ENCODE results near the gene ZNF513. TPM values are rescaled to one million over a fixed set of nuclear protein-coding genes. Genes with fewer than 3 reads are reported as not detected.
A peak's percentile ranks its signal among the peaks of the same experiment; 100 is the strongest.

The ZNF513 gene
- total RNA-seq, 2 experiments from 2014 or later: 6.8 to 7.2 TPM

DNA sequence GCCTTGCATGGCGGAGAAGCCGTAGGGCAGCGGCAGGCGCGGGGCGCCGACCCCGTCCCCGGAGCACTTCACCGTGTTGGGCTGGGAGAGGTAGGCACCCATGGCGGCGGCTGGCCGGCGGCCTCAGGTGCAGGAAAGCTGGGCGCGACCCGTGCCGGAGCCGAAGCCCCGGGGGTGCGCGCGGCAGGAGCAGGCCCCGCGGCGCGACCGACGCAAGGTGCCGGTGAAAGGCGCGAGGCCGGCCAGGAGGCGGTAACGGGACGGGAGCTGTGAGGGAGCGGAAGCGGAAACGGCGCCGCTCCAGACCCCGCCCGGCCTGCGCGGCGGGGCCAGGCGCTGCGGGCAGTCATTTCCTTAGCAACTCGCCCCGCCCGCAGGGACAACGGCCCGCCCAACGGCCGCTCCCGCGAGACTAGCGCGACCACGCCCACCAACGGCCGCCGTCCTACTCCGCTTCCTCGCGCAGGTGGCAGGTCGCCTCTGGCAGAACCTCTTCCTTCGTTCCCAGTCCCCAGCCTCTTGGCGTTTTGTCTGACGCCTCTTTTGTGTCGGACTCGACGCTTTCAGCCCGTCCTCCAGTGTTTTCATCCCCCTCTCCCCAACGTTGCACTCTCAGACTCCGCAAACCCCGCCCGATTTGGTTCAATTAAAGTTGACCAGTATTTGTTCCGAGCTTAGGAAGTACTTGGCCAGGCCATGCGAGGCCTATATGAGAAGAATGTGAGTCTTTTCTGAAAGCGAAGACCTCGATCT lies 29.0 kb upstream of the ZNF513 start, which contains the start of gene PPM1G:
Gene PPM1G, minus strand, starts transcription at position 271 of the 753 bp plus-strand sequence. Its CDS starts 169 bp downstream, at position 102.
- ChIA-PET CTCF (interaction anchor here (0.7 to 2.2 kb wide), 7 partner anchors 11 to 274 kb away, joined by 3 to 19 read pairs (median 3); partner anchors contain the start of gene NRBP1), POLR2A (interaction anchor here (0.6 to 4.8 kb wide), 25 partner anchors 8 to 1205 kb away, joined by 3 to 37 read pairs (median 4); partner anchors contain the start of genes CCDC121, EIF2B4, GTF3C2 and MPV17)
- peak within 1 kb of the TSS; percentile 86 for H3K4me3 Mint-ChIP-seq
- peak; percentile 96 for DNase-seq
- ATAC-seq: peak; percentile 98
- peaks cover 2% of the 10 kb centered on the region for H3K9me3 Mint-ChIP-seq
- intact Hi-C loops (cut with micrococcal nuclease): no loop called here
- peaks cover 2% of the 10 kb centered on the region for H3K27me3 Mint-ChIP-seq
- peak within 1 kb of the TSS; percentile 90 for H3K27ac Mint-ChIP-seq
- peaks cover 36% of the 10 kb centered on the region for H3K4me1 Mint-ChIP-seq (ENCODE audit: low read depth)
- peaks cover 19% of the 10 kb centered on the region for H3K36me3 Mint-ChIP-seq (ENCODE audit: low read depth)
- TF ChIP-seq, protein P1, sequence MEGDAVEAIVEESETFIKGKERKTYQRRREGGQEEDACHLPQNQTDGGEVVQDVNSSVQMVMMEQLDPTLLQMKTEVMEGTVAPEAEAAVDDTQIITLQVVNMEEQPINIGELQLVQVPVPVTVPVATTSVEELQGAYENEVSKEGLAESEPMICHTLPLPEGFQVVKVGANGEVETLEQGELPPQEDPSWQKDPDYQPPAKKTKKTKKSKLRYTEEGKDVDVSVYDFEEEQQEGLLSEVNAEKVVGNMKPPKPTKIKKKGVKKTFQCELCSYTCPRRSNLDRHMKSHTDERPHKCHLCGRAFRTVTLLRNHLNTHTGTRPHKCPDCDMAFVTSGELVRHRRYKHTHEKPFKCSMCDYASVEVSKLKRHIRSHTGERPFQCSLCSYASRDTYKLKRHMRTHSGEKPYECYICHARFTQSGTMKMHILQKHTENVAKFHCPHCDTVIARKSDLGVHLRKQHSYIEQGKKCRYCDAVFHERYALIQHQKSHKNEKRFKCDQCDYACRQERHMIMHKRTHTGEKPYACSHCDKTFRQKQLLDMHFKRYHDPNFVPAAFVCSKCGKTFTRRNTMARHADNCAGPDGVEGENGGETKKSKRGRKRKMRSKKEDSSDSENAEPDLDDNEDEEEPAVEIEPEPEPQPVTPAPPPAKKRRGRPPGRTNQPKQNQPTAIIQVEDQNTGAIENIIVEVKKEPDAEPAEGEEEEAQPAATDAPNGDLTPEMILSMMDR (IDR thresholded peaks at IDR 0.05): no peak

DNA sequence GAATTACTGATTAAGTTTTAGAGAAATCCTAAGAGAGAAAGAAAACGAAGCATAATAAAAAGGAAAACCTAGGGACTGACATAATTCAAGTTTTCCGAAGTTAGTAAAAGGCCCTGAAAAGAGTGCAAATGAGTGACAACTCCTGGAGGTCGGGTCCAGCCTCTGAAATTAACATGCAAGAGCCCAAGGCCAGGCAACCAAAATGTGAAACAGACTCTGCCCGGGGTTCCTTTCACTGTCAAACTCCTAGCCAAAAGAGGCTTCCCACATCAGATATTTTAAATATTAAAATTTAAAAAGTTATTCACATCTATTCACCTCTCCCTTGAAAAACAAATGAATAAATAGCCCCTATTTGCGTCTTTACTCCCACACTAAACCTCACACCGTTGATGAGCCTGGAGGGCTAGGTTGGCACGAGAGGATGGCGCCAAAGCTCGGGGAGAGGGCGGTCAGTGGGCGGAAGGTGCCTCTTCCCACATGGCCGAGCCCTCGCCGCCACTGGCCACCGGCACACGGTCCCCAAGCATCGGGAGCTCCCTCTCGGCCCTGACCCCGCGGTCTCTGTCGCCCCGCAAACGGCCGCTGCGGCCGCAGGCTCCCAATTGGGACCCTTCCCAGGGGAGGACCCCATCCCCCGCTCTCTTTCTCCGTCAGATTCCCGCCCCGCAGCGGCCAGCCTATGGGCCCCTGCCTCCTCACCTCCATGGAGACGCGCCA lies 28.2 kb upstream of the ZNF513 start:
- Mint-ChIP-seq H3K27me3 (peaks cover 2% of the 10 kb centered on the region), H3K36me3 (ENCODE audit: low read depth) (peaks cover 21% of the 10 kb centered on the region), H3K4me1 (ENCODE audit: low read depth) (peaks cover 39% of the 10 kb centered on the region), H3K9me3 (peaks cover 2% of the 10 kb centered on the region), H3K4me3 (peak overlapping the region; percentile 86), H3K27ac (peak overlapping the region; percentile 80)
- CTCF ChIA-PET: interaction anchor here (2.2 to 2.4 kb wide), 2 partner anchors 20 to 275 kb away, joined by 8 to 19 read pairs; partner anchors contain the start of gene NRBP1
- POLR2A ChIA-PET: interaction anchor here (0.7 to 4.8 kb wide), 18 partner anchors 7 to 273 kb away, joined by 3 to 37 read pairs (median 5); partner anchors contain the start of genes CCDC121, EIF2B4, GTF3C2 and MPV17
- DNase-seq (peak; percentile 49), ATAC-seq (no peak)
- TF ChIP-seq, protein P1 (IDR thresholded peaks at IDR 0.05): no peak
- intact Hi-C loops (cut with micrococcal nuclease): no loop called here

DNA sequence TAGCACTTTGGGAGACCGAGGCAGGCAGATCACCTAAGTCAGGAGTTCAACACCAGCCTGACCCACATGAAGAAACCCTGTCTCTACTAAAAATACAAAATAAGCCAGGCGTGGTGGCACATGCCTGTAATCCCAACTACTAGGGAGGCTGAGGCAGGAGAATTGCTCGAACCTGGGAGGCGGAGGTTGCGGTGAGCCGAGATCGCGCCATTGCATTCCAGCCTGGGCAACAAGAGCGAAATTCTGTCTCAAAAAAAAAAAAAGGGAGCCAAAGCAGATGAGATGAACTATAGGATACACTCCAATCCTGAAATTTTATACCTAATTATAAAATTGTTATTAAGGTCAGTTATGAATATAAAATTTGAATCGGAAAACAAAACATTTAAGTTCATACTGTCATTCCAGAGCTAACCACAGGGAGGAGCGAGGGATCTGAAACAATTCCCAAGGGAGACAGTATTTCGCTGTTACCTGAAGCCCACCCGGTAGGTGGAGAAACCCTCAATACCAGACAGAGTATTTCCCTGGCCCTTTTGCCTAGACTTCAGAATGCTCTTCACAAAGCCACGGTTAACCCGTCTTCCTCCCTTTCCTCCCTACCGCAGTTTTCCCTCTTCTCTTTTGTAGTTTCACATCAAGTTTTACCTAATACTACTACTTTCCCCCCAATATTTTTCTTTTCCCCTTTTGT lies 27.4 kb upstream of the ZNF513 start:
- Mint-ChIP-seq H3K9me3 (peaks cover 2% of the 10 kb centered on the region), H3K27me3 (peaks cover 2% of the 10 kb centered on the region), H3K4me1 (ENCODE audit: low read depth) (peaks cover 43% of the 10 kb centered on the region), H3K36me3 (ENCODE audit: low read depth) (peaks cover 26% of the 10 kb centered on the region), H3K27ac (peak overlapping the region; percentile 80), H3K4me3 (peak overlapping the region; percentile 86)
- TF ChIP-seq, protein P1 (IDR thresholded peaks at IDR 0.05): peak; percentile 28
- intact Hi-C loops (cut with micrococcal nuclease): no loop called here
- POLR2A ChIA-PET: interaction anchor here (1.0 to 4.8 kb wide), 3 partner anchors 21 to 177 kb away, joined by 4 to 29 read pairs (median 6); partner anchors contain the start of genes NRBP1 and ZNF513
- DNase-seq (no peak), ATAC-seq (no peak)
- CTCF ChIA-PET: interaction anchor here (1.3 to 2.4 kb wide), 2 partner anchors 104 to 275 kb away, joined by 3 to 8 read pairs; no protein-coding TSS in a partner anchor

DNA sequence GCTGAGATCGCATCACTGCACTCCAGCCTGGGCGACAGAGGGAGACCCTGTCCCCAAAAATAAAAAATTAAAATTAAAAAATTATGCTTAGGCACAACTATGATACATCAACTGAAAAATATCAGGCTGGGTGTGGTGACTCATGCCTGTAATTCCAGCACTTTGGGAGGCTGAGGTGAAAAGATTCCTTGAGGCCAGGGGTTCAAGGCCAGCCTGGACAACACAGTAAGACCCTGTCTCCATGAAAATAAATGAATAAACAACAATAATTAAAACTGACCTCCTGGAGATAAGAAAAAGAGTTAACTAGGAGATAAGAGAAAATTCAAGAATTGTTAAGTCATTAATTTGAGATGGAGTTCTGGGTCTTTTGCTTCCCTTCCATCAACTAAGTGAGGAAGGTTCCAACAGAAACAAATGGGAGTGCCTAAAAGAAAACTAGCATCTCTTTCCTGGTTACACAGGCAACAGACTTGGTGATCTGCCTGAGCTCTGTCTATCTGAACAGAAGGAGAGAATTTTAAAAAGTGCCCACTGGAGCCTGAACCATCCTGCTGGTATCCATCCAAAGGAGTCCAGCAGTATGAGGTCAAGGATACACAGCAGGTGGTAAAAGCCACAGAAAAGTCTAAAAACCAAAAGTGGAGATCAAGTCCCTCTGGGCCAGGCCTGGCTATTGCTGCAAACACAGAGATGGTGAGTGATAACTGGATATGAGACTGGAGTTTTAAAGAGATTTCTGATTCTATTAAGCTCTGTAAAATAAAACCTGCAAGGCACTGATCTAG lies 20.0 kb upstream of the ZNF513 start:
- no peak overlapping the region for H3K27ac Mint-ChIP-seq
- intact Hi-C loops (cut with micrococcal nuclease): no loop called here

More for the DNA sequence above, 20.0 kb upstream of the ZNF513 start:
- Mint-ChIP-seq H3K36me3 (ENCODE audit: low read depth) (peaks cover 34% of the 10 kb centered on the region), H3K4me3 (no peak overlapping the region), H3K27me3 (no peaks in the 10 kb centered on the region), H3K9me3 (no peaks in the 10 kb centered on the region), H3K4me1 (ENCODE audit: low read depth) (peaks cover 40% of the 10 kb centered on the region)
- ATAC-seq (no peak), DNase-seq (no peak)
- POLR2A ChIA-PET: interaction anchor here (0.6 to 0.9 kb wide), 4 partner anchors 9 to 584 kb away, joined by 3 to 6 read pairs (median 3); partner anchors contain the start of gene PPM1G
- CTCF ChIA-PET: interaction anchor here (0.9 to 1.5 kb wide), 2 partner anchors 15 to 31 kb away, joined by 4 read pairs; no protein-coding TSS in a partner anchor
- TF ChIP-seq, protein P1 (IDR thresholded peaks at IDR 0.05): no peak

All from activated CD8-positive, alpha-beta T cell treated with anti-CD3 and anti-CD28 coated beads for 36 hours (primary cell).